Neural cell (in vitro differentiated cells): ENCODE data around the gene SGCD.
A peak's percentile ranks its signal among the peaks of the same experiment; 100 is the strongest.

Experiments used
- EP300 ChIP-seq: fragments of 450-650 bp; conservative IDR thresholded peaks from 2 replicates; pipeline ENCODE4 v1.6.1; 2014; ENCODE audit warnings: antibody characterized with exemption, mild to moderate bottlenecking, moderate library complexity; ENCODE audit not compliant: poor library complexity, severe bottlenecking
- EZH2 ChIP-seq: fragments of 200-600, 300-800 bp; shearing (Covaris generic), sonication (generic); IDR thresholded peaks from 2 replicates; pipeline ENCODE4 v1.6.1; 2014; ENCODE audit warnings: antibody characterized with exemption, low read length, borderline replicate concordance, mild to moderate bottlenecking; ENCODE audit not compliant: insufficient read depth, poor library complexity, severe bottlenecking
- RAD21 ChIP-seq: fragments of 450-650 bp; conservative IDR thresholded peaks from 2 replicates; pipeline ENCODE4 v1.6.1; 2014; ENCODE audit warnings: antibody characterized with exemption, mild to moderate bottlenecking, moderate library complexity
- SMC3 ChIP-seq: fragments of 450-650 bp; conservative IDR thresholded peaks from 2 replicates; pipeline ENCODE4 v1.6.1; 2014; ENCODE audit warnings: antibody characterized with exemption, mild to moderate bottlenecking, moderate library complexity; ENCODE audit not compliant: poor library complexity
- TAF1 ChIP-seq: IDR thresholded peaks from 2 replicates; pipeline ENCODE4 v1.6.1; 2012; ENCODE audit warnings: low read depth
- TF ChIP-seq, protein P1 (sequence below): fragments of 450-650 bp; IDR thresholded peaks from 2 replicates; pipeline ENCODE4 v1.5.1; 2014; ENCODE audit warnings: antibody characterized with exemption, mild to moderate bottlenecking, moderate library complexity; ENCODE audit not compliant: poor library complexity, severe bottlenecking

- TF ChIP-seq RAD21 = peak; percentile 18
- no peak for TF ChIP-seq EZH2
- TF ChIP-seq TAF1 = no peak
- TF ChIP-seq, protein P1, sequence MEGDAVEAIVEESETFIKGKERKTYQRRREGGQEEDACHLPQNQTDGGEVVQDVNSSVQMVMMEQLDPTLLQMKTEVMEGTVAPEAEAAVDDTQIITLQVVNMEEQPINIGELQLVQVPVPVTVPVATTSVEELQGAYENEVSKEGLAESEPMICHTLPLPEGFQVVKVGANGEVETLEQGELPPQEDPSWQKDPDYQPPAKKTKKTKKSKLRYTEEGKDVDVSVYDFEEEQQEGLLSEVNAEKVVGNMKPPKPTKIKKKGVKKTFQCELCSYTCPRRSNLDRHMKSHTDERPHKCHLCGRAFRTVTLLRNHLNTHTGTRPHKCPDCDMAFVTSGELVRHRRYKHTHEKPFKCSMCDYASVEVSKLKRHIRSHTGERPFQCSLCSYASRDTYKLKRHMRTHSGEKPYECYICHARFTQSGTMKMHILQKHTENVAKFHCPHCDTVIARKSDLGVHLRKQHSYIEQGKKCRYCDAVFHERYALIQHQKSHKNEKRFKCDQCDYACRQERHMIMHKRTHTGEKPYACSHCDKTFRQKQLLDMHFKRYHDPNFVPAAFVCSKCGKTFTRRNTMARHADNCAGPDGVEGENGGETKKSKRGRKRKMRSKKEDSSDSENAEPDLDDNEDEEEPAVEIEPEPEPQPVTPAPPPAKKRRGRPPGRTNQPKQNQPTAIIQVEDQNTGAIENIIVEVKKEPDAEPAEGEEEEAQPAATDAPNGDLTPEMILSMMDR = no peak
- TF ChIP-seq SMC3 = peak; percentile 16
- peak; percentile 21 for TF ChIP-seq EP300
These were observed 149.7 kb downstream of the SGCD start for GRCh38 chr5:156476678-156477077.
